Suprapubic skin (tissue), 4 donors: ENCODE results near the gene STAG1.

ENCODE experiments used
- CTCF ChIP-seq, 2 donors: fragments of 200-600 bp in 1 of 2; fragments of 450-650 bp in 1 of 2; sonication (generic) in 1 of 2; IDR thresholded peaks; one replicate each; pipeline ENCODE4 v1.5.1; 2016 to 2019; ENCODE audit warnings: antibody characterized with exemption in 2 of 2, mild to moderate bottlenecking in 1 of 2, moderate library complexity in 1 of 2
- POLR2A ChIP-seq, 2 donors: fragments of 450-650 bp; IDR thresholded peaks; one replicate each; pipeline ENCODE4 v1.6.1; 2017; ENCODE audit warnings: antibody characterized with exemption in 2 of 2, mild to moderate bottlenecking in 2 of 2, moderate library complexity in 2 of 2
- POLR2AphosphoS5 ChIP-seq, 3 donors: sonication (generic); formaldehyde crosslinking; IDR thresholded peaks; one replicate each; pipeline ENCODE4 v1.6.1; 2017; ENCODE audit warnings: antibody characterized with exemption in 3 of 3

- TF ChIP-seq CTCF (IDR thresholded peaks at IDR 0.05) (no peak), POLR2A (IDR thresholded peaks at IDR 0.05) (no peak), POLR2AphosphoS5 (IDR thresholded peaks at IDR 0.05) (no peak)
Observed at GRCh38 chr3:136617198-136617597, 135.0 kb downstream of the STAG1 start.
